Gastrocnemius medialis (tissue), 4 donors: ENCODE results near the gene THRSP. TPM values are rescaled to one million over a fixed set of nuclear protein-coding genes. Genes with fewer than 3 reads are reported as not detected.

ENCODE experiments used
- ATAC-seq, 2 donors: fragments of 150-250 bp; one replicate each; pipeline ENCODE4 v1.9.1; 2016
- DNase-seq, 2 donors: peaks; one replicate each; pipeline ENCODE4 v3.0.0-alpha.2; 2019
- H3K27ac ChIP-seq, 4 donors: fragments of 200-600 bp; sonication (generic); 1 replicate in 1 of 4; 2 replicates in 3 of 4; pipeline ENCODE4 v1.5.1; 2016 to 2018; ENCODE audit warnings: mild to moderate bottlenecking in 2 of 4, moderate library complexity in 1 of 4
- H3K27me3 ChIP-seq, 3 donors: fragments of 200-600 bp; sonication (generic) in 2 of 3; 1 replicate in 1 of 3; 2 replicates in 2 of 3; pipeline versions ENCODE4 v1.5.1 to v1.6.0; 2016 to 2019; ENCODE audit warnings: mild to moderate bottlenecking in 1 of 3, moderate library complexity in 1 of 3
- H3K36me3 ChIP-seq, 2 donors: fragments of 200-600 bp; sonication (generic) in 1 of 2; one replicate each; pipeline ENCODE4 v1.5.1; 2017 to 2018
- H3K4me1 ChIP-seq, 2 donors: fragments of 200-600 bp; sonication (generic) in 1 of 2; one replicate each; pipeline ENCODE4 v1.5.1; 2016 to 2017; ENCODE audit warnings: mild to moderate bottlenecking in 2 of 2
- H3K4me3 ChIP-seq, 4 donors: fragments of 200-600 bp; sonication (generic) in 3 of 4; 1 replicate in 1 of 4; 2 replicates in 3 of 4; pipeline ENCODE4 v1.5.1; 2016 to 2019; ENCODE audit warnings: mild to moderate bottlenecking in 2 of 4
- H3K9me3 ChIP-seq, 3 donors: fragments of 200-600 bp; sonication (generic) in 2 of 3; 1 replicate in 1 of 3; 2 replicates in 2 of 3; pipeline ENCODE4 v1.5.1; 2016 to 2019
- POLR2A ChIP-seq, 2 donors: fragments of 450-650 bp; IDR thresholded peaks; one replicate each; pipeline ENCODE4 v1.6.1; 2017; ENCODE audit warnings: antibody characterized with exemption in 2 of 2, mild to moderate bottlenecking in 2 of 2, moderate library complexity in 2 of 2
- in situ Hi-C, 4 donors: fragments of 200-750 bp; cut with MboI; loops; one replicate each; pipeline versions ENCODE4 v1.15.0 to v1.8.0; 2017; ENCODE audit warnings: low sequenced_read_pairs in 4 of 4
- intact Hi-C: fragments of 100-400 bp; cut with DNase I; formaldehyde crosslinking; loops from one replicate; pipeline ENCODE4 v1.15.1; 2023; ENCODE audit warnings: low total_unique reads
- total RNA-seq, 4 donors: library from RNA; depleted of rRNA; stranded (reverse); fragments of >200 nt; gene quantifications; one replicate each; pipeline versions ENCODE4 v1.1.0 to v1.2.3, GENCODE V29; 2016
- TF ChIP-seq, protein P1 (sequence below), 5 experiments: fragments of 450-650 bp in 3 of 5; fragments of 200-600 bp in 2 of 5; sonication (generic) in 2 of 5; IDR thresholded peaks in 4 of 5; conservative IDR thresholded peaks in 1 of 5; 1 replicate in 4 of 5; 2 replicates in 1 of 5; pipeline ENCODE4 v1.5.1; 2016 to 2019; ENCODE audit warnings: antibody characterized with exemption in 5 of 5, mild to moderate bottlenecking in 3 of 5, moderate library complexity in 3 of 5

THRSP gene
- total RNA-seq, 4 donors from 2014 or later = 0.67 to 31.3 (median 14.0) TPM; not detected in 1

DNA sequence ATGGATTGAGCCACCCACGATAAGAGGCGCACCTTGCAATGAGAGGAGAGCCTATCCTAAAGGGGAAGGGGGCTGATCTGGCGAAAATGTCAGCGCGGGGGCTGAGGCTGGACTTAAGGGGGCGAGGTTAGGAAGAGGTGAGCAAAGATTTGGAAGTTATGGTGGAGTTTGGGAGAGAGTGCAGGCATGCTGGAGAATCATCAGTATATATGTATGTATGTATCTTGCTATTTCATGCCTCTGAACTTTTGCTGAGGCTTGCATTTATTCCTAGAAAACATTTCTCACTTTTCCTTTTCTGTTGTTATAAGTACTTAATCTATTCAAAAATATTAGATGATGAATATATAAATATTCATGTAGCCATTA is 17.2 kb upstream of the THRSP start:
- no peaks in the 10 kb centered on the region for H3K36me3 ChIP-seq
- no peaks in the 10 kb centered on the region for H3K9me3 ChIP-seq
- peaks cover 6 to 15% of the 10 kb centered on the region in 2 donors for H3K4me1 ChIP-seq
- DNase-seq (no peak), ATAC-seq (peak; percentile 11 to 20)
- intact Hi-C loops (loop anchor here (1.0 kb wide), 1 partner anchor 52 kb away; the partner anchor contains the start of gene INTS4), in situ Hi-C loops (no loop called here)
- H3K27ac ChIP-seq = peak overlapping the region; percentile 78 to 86 (median 79)
- peak overlapping the region in 3 of 4 donors; percentile 63 to 76 (median 65) for H3K4me3 ChIP-seq
- no peak for TF ChIP-seq POLR2A (IDR thresholded peaks at IDR 0.05)
- TF ChIP-seq, protein P1, sequence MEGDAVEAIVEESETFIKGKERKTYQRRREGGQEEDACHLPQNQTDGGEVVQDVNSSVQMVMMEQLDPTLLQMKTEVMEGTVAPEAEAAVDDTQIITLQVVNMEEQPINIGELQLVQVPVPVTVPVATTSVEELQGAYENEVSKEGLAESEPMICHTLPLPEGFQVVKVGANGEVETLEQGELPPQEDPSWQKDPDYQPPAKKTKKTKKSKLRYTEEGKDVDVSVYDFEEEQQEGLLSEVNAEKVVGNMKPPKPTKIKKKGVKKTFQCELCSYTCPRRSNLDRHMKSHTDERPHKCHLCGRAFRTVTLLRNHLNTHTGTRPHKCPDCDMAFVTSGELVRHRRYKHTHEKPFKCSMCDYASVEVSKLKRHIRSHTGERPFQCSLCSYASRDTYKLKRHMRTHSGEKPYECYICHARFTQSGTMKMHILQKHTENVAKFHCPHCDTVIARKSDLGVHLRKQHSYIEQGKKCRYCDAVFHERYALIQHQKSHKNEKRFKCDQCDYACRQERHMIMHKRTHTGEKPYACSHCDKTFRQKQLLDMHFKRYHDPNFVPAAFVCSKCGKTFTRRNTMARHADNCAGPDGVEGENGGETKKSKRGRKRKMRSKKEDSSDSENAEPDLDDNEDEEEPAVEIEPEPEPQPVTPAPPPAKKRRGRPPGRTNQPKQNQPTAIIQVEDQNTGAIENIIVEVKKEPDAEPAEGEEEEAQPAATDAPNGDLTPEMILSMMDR (IDR thresholded peaks at IDR 0.05 in 4 of 5, conservative IDR thresholded peaks at IDR 0.05 in 1 of 5) = no peak
- no peaks in the 10 kb centered on the region for H3K27me3 ChIP-seq

DNA sequence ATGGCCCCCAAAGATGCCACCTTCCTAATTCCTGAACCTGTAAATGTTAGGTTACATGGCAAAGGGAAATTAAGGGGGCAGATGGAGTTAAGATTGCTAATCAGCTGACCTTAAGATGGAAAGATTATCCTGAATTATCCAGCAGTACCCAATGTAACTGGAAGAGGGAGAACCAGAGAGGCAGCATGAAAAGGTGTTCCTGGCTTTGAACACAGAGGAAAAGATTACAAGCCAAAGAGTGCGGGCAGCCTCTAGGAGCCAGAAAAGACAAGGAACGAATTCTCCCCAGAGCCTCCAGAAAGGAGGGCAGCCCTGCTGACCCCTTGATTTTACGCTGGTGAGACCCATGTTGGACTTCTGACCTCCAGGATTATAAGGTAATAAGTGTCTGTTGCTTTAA is 15.1 kb upstream of the THRSP start:
- TF ChIP-seq, protein P1 (IDR thresholded peaks at IDR 0.05 in 4 of 5, conservative IDR thresholded peaks at IDR 0.05 in 1 of 5) = no peak
- no peak for TF ChIP-seq POLR2A (IDR thresholded peaks at IDR 0.05)
- ATAC-seq = no peak
- in situ Hi-C loops = no loop called here
- H3K4me1 ChIP-seq = peaks cover 6 to 15% of the 10 kb centered on the region in 2 donors
- H3K9me3 ChIP-seq = no peaks in the 10 kb centered on the region
- H3K27me3 ChIP-seq = no peaks in the 10 kb centered on the region
- no peaks in the 10 kb centered on the region for H3K36me3 ChIP-seq
- intact Hi-C loops = no loop called here
- DNase-seq = no peak
- no peak overlapping the region for H3K4me3 ChIP-seq
- no peak overlapping the region for H3K27ac ChIP-seq

- in situ Hi-C loops (no loop called here), intact Hi-C loops (no loop called here)
- H3K4me3 ChIP-seq = no peak overlapping the region
These were observed 14.3 kb upstream of the THRSP start for GRCh38 chr11:78049348-78049747.

GRCh38 chr11:78050964-78051831 is 12.5 kb upstream of the THRSP start:
- Histone ChIP-seq H3K36me3 (no peaks in the 10 kb centered on the region), H3K27ac (no peak overlapping the region), H3K4me1 (peaks cover 0 to 4% of the 10 kb centered on the region in 2 donors), H3K4me3 (no peak overlapping the region), H3K9me3 (no peaks in the 10 kb centered on the region), H3K27me3 (no peaks in the 10 kb centered on the region)
- TF ChIP-seq, protein P1 (IDR thresholded peaks at IDR 0.05 in 4 of 5, conservative IDR thresholded peaks at IDR 0.05 in 1 of 5) = no peak
- TF ChIP-seq POLR2A (IDR thresholded peaks at IDR 0.05) = no peak
- intact Hi-C loops (no loop called here), in situ Hi-C loops (no loop called here)
- no peak for DNase-seq
- ATAC-seq = no peak

More at GRCh38 chr11:78049348-78049747, 14.3 kb upstream of the THRSP start:
- Histone ChIP-seq H3K27me3 (no peaks in the 10 kb centered on the region), H3K36me3 (no peaks in the 10 kb centered on the region), H3K27ac (no peak overlapping the region), H3K4me1 (peaks cover 6 to 15% of the 10 kb centered on the region in 2 donors), H3K9me3 (no peaks in the 10 kb centered on the region)
- ATAC-seq (no peak), DNase-seq (no peak)
- TF ChIP-seq, protein P1 (IDR thresholded peaks at IDR 0.05 in 4 of 5, conservative IDR thresholded peaks at IDR 0.05 in 1 of 5) = no peak
- no peak for TF ChIP-seq POLR2A (IDR thresholded peaks at IDR 0.05)
